ENCODE measurements around the gene MVD.

Gene MVD

DNA sequence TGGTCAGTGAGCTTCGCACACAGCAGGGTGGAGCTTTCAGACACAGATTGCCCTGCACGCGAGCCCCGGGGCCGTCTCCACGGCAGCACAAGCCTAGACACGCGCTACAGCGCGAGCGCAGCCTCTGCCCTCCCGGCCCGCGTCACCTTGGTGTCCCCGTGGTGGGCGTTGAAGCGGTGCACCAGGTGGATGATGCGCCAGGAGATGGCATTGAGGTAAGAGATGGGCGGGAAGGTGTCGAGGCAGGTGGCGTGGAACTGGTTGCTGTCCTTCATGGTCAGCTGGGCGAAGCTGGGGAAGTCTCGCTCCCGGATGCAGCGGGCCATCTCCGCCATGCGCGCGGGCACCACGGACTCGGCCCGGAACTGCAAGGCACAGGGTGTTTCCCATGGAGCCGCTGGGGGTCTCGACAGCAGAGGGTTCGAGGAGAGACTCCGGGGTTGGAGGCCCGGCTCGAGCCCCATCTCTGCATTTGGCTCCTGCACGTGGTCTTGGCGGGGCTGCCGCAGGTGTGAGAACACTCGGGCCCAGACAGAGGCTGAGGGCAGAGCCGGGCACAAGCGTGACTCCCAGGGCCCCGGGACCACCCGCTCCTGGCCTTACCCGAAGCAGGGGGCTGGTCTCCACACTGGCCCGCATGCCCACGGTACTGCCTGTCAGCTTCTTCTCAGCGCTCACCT, 7.7 kb downstream of the MVD start:
- no peak for DNase-seq (ENCODE audit: low read depth)

DNA sequence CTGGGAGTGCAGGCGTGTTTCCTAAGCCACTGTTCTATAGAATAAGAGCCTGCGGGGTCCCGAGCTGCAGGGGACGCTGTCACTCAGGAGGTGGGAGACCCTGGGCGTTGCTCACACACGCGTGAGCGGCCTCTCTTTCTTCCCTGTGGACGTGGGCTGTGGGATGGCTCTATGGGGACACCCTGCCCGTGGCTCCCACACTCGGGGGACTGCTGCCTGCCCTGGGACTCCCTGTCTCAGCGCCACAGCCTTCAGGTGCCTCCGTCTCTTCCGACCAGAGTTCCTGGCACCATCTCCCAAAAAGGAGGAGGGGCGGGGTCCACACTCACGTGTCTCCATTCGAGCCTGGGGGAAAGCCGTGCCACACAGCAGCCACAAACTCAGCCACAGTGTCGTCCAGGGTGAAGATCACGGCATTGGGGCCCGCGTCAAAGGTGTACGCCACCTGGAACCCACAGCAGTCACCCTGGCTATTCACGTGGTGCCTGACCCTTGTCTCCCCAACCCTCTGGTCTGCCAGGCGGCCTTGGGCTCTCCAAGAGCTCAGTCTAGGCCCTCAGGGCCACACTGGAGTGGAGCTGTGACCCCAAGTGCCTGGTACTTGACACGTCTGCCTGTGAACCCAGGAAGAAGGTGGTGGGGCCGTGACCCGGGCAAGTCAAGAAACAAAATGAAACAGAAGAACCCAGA, 8.4 kb downstream of the MVD start:
- no peak for DNase-seq (ENCODE audit: low read depth)

DNA sequence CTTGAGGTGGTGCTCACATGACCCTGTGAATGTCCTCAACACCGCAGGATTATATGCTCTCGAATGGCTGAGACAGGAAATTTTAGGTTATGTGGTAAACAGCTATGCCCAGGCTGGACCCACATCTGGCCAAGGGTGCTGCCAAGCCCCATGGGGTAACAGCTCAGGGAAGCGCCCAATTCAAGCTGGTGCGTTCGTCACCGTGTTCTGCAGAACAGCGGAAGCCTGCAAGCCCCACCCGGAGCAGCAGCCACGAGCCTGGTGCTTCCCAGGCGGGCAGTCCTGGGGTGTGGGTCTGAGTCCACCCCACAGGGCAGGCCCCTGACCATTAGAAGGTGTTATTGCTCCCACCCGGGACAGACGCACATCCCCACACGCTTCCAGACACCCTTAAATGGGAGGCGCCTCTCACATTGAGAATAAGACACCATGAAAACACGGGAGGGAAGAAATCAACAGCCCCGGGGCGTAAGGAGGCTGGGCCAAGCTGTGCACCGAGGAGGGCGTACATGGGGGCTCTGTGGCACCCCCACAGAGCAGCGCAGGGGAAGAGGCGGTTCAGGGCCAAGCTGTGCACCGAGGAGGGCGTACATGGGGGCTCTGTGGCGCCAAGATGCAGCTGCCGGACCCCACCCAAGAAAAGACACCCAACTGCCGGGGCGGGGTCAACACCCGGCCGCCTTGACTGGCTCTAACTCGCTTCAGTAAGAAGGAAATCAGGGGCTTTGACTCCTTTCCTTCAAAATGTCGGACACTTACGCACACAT, 9.1 kb downstream of the MVD start:
- DNase-seq (ENCODE audit: low read depth), result no peak

DNA sequence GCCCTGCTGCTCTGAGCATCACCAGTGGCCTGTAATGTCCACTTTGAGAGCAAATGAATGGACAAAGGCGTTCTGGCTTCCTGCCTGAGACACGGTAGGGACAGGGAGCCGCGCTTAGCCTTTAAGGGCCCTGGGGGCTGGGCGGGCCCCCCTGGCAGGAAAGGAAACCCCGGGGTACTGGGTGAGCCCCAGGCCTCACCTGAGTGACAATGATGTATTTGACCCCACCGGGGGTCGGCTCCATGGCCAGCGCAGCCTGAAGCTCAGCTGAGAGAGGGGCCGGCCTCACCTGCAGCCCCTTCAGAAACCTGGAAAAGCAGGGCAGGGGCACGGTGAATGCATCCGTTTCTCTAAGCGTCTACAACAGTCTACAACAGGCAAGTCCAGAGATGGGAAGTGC, 9.8 kb downstream of the MVD start:
- DNase-seq (ENCODE audit: low read depth), result no peak

DNA sequence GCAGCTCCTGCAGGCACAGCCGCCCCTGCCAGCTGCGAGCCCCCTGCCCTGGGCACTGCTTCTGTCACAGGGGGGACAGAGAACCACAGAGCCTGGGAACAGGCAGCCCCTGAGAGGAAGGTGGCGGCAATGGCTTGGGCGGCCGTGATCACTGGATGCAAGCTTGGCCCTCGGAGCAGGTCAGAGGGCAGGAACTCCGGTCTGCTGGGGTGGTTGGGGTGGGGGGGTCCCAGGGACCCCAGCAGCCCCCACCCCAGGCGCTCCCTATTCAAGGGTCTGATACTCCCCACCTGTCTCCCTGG, 10.2 kb downstream of the MVD start:
- no peak for DNase-seq (ENCODE audit: low read depth)

DNA sequence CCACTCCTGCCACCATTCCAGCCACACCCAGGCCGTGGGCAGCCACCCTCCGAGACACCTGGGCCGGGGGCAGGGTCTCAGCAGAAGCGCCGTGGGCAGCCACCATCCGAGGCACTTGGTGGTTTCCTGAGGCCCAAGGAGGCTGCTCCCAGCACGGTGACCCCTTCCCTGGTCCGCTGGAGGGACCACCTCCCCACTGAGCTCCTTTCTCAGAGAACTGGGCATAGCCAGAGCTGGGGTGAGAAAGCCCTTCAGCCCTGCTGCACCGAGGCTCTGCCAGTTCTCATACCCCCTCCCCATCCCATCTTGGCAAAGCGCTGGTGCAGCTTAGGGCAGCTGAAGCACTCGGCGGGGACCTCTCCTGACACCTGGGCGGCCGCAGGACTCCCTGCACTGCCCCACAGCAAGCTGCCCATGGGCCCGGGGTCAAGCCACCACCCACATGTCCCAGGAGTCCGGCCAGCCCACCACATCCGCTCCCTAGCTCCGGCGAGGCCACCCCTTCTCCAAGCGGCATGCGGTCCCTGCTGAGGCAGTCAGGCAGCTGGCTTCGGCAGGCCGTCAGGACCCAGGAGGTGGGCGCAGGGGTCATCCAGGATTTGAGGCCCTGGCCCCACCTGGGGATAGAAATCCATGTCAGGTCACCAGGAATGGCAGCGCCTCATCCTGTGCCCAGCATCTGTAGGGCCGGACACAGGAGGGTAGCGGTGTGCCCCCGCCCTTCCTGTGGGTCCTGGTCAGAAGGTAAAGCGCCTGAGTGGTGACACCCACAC, 10.7 kb downstream of the MVD start:
- no peak for DNase-seq (ENCODE audit: low read depth)

DNA sequence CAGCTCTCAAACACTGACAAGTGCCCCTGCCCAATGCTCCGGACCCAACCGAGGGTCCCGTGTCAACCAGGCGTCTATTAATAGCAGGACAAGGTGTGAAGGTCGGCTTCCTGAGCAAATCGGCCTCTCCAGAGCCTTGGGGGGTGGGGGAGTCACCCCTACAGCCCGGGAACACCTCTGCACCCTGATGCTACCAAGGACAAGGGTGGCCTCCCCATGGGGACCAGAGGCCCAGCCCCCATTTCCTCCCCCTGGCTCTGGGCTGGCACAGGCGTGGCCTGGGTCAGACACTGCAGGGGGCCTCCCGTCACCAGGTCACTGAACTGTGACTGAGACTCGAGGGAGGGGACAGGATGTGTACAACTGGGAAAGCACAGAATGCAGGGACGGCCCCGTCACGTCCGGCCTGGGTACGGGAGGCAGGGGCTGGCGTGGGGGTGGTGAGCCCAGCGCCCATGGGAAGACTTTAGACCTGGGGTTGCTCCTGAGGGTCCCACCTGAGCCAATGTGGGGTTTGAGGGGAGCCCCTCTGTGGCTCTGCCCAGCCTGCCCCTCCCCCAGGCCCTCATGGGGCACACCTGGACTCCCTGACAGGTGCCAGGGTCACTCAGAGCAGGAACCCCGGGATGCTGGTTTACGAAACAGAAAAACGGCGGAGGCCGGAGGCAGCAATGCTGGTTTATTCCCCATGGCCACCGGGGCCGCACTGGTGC, 11.5 kb downstream of the MVD start:
- peak; percentile 64 for DNase-seq (ENCODE audit: low read depth)

DNA sequence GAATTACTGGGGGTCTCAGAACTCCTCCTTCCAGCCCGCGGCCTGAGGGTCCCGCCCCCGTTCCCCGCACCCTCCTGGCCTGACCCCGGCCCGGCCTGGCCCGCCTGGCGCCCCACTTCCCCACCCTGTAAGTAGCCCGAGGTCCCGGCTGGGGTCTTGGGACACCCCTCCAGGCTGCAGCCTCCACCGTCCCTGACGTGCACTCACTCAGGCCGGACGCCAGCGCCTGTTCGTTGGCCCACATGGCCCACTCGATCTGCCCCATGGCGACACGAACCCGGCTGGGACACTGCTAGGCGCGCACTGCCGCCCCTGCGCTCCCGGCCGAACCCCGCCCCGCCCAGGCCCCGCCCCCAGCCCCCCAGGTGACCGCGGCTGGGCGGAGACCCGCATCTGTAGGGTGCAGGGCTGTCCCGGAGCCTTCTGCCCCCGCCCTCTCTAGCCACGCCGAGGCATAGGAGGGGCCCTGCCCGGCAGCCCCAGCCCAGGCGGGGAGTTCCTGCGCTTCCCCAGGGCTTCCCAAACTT, 12.1 kb downstream of the MVD start, which contains the start of gene CYBA:
Gene CYBA (minus strand): TSS at position 305 of the 527 bp plus-strand sequence. CDS start 40 bp downstream, at position 265.
- DNase-seq (ENCODE audit: low read depth), result peak; percentile 77

DNA sequence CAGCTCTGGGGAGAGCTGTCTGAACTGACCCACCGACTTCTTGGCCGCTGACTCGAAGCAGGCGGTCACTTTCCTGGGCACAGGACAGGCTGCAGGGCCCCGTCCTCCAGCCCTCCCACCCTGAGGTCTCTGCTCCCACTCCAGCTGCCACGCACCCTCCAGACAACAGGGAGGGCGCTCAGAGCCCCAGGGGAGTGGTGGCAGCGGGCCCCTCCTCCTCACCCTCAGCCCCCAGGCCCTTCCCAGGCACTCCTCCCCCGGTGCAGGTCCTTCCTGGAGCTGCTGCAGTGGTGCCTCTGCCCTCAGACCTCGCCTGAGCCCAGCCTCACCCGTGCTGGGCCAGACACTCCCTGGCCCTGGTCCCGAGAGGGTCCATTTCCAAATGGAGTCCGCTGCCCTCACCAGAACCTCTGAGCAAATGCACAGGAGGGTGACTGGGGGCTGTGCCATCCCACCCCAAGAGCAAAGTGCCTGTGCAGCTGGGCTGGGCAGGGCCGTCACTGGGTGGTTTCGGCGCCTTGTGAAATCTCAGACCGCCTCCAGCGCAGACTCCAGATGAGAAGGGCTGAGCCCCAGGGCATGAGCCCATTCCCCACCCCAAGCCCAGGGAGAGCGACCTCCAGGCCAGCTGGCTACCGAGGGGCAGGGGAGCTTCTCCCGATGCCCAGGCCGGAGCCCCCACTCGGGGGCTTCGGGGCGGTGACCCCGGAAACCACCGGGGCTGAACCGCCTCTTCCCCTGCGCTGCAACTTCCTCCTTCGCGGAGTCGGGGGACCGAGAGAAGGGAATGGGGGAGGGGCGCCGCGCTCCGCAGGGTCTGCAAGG, 12.8 kb downstream of the MVD start:
- DNase-seq (ENCODE audit: low read depth), result no peak

DNA sequence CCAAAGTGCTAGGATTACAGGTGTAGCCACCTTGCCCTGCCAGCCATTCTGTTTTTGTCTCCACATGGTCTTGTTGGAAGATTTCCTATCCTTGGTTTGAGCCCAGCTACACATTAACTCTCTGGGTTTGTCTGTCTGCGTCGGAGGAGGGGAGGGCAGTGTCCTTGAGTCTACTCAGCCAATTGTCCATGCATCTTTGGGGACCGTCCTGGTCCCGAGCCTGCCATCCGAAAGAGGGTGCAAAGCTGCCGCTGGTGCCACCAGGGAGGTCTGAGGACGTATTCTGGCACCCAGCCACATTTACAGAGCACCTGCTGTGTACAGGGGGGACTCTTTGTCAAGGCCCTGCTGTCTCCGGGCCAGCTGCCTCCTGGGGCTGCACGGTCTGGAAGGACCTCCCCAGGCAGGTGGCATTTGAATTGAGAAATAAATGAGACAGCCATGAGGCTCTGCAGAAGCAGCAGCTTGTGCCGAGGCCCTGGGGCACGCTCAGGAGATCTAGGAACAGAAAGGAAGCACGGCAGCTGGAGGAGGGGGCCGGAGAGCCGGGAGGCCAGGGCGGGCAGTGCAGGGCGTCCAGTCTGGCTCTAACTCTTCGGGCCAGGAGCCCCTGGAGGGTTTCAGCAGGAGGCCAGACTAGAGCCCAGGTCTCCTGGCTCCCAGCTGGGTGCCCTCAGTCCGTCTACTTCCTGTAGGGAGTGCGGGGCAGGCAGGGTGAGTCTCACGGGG, 13.5 kb downstream of the MVD start:
- no peak for DNase-seq (ENCODE audit: low read depth)

DNA sequence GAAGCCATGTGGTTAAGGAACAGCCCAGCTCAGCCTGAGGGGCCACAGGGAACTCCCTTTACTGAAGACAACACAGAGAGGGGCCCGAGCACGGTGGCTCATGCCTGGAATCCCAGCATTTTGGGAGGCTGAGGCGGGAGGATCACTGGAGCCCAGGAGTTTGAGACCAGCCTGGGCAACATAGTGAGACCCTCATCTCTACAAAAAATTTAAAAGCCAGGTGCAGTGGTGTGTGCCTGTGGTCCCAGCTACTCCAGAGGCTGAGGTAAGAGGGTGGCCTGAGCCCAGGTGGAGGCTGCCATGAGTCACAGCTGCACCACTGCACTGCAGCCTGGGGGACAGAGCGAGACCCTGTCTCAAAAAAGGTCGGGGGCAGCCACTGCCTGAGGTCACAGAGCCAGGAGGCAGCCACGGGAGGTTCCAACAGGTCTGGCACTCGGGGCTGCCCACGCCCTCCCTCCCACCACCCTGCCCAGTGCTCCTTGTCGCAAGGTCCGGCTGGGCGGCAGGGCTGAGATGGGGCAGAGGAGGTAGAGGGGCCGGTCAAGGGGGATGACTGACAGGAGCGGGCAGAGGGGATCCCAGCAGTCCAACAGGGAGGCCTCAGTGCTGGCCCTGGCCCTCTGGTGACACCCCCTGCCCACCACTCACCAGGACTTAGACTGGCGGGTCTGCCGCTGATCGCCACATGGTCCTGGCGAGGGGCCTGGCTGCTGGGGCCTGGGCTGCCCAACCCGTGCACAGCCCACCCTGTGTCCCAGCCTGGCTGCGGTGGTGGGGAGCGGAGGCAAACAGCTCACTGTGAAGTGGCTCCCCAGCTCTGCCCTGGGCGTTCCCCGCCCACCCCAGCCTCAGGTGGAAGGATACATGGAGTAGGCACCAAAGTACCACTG, 15.5 kb downstream of the MVD start:
- DNase-seq (ENCODE audit: low read depth), result no peak

DNA sequence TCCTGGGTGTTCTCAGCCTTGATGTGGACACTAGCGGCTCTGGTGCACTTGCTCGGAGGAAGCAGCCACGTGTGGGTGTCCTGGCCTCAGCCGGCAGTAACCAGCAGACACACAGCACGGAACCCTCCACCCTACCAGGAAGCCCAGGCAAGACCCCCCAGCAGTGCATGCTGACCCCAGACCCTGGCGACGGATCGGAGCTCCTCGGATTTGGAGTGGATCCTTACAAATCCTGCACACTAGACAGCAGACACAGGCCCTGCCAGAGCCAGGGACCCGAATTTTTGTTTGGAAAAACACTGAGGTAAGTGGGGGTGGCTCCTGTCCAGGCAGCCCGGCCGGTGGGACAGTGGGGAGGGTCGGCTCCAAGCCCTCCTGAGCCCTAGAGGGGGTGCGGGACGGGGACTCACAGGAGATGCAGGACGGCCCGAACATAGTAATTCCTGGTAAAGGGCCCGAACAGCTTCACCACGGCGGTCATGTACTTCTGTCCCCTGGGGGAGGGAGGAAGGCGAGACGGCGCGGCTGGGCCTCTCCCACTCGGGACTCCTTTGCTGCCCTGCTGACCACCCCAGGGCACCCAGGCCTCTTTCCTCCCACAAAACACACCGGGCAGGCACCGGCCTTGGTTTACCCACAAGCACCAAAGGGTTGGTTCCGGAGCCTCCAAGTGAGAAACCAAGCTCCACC, 16.4 kb downstream of the MVD start:
- no peak for DNase-seq (ENCODE audit: low read depth)

DNA sequence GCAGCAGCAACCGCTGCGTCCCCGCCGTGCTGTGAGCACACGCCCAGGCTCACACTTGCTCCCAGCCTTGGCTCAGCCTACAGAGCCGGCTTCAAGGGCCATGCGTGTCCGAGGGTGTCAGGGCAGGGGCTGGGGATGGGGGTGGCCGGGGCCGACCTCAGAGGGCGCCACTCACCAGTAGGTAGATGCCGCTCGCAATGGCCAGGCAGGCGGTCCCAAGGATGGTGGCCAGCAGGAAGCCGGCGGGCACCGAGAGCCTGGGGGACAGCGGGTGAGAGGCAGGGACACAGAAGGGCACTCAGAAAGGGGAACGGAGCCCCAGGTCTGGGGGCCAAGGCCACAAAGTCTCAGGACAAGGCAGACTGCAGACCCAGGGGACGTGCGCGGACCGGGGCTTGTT, 16.9 kb downstream of the MVD start:
- no peak for DNase-seq (ENCODE audit: low read depth)

DNA sequence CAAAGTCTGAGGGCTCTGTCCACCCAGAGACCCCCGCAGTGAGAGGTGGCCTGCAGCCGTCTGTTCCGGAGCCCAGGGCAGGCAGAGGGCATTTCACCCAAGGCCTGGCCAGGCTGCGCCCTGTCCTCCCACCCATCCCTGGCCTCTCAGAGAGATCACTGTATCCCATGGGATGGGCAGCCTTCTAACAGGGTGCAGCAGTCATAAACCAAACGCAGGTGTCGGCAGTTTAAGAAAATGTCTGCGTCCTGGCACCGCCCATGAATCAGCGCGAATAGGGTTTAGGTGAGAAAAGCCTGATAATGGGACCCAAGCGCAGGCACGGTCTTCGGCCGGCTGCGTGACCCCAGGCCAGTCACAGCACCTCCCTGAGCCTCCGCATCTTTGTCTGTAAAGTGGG, 17.4 kb downstream of the MVD start:
- no peak for DNase-seq (ENCODE audit: low read depth)

DNA sequence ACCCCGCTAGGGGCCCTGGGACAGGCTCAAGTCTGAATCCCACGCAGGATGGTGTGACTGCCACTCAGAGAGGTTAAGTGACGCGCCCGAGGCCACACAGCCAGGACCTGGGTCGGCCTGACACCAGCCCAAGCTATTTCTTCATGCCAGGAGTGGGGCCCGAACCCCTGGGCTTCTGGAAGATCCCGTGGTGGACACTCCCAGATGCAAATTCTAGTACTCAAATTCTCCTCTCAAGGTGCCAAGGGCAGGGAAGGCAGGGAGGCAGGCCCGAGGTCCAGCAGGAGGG, 19.3 kb downstream of the MVD start:
- no peak for DNase-seq (ENCODE audit: low read depth)

DNA sequence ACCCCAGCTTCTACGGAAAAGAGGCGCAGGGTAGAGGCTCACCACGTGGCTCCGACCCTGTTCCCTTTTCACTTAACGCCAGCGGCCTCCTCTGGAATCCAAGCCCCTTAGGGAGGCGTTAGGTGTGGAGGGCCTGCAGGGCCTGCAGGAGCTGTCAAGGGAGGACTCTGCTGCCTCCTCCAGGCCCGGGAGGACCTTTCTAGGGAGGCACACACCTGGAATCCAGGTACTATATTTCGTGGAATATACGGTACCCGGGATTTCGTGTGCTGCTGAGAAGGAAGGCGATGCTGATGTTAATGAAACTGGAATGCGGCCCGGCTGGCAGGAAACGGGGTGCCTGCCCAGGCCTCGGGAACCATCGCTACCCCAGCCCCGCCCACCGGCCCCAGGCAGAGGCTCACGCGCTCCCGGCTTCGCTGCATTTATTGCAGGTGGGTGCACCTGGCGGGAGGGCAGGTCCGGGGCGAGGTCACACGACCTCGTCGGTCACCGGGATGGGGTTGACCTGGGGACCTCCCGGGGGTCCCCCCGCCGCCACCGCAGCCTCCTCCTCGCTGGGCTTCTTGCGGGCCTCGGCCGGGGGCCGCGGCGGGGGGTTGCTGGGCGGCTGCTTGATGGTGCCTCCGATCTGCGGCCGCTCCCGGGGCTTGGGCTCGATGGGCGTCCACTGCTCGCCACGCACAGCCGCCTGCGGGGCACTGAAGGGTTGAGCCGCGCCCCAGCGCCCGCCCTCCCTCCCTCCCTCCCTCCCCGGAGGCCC, 19.8 kb downstream of the MVD start:
- no peak for DNase-seq (ENCODE audit: low read depth)

DNA sequence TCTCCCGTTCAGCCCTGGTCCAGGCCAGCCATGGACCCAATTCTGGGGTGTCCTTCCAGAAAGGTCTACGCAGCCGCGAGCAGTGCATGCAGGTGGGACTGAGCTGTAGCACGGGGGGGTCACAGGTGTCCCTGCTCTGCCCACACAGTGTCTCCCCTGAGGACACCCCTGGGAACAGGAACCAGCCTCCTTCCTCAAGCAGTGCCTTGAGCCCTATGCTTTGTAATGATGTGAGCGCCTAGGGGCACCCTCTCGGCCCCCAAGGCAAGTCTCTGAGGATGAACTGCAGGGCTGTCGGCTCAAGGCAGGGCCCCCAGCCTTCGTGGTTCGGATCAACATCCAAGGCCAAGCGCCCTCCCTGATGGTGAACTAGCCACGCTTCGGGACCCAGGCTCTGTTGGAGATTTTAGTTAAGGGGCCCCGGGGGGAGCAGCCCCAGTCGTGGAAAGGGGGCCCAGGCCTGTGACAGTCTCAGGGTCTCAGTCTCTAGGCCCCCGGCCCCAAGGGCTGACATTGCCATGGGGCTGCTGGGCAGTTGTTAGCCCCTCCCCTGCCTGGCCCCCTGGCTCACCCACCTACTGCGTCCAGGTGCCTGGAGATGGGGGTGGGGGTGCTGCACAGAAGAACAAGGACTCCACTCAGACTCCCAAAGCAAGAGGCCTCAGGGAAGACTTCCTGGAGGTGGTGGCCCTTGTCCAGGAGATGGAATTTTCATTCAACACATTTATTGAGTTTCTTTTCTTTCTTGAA, 22.2 kb downstream of the MVD start:
- DNase-seq (ENCODE audit: low read depth), result no peak
